Measurements from ENCODE around the gene CDKL5.

- no peak for TF ChIP-seq POLR2A (IDR thresholded peaks at IDR 0.05; ENCODE audit: low read length)
- no peak for TF ChIP-seq GATA1 (IDR thresholded peaks at IDR 0.05; ENCODE audit: low read depth, low read length)
These were observed 36.0 kb downstream of the CDKL5 start for GRCh38 chrX:18461431-18461830.
